ENCODE results near the gene JAK3.
"Not testable (repeated sequence)": the region's sequence is repeated elsewhere in the genome, so short reads cannot be mapped to it uniquely, and the experiment has no call there.

JAK3 gene

GRCh38 chr19:17780781-17781180, 67.0 kb downstream of the JAK3 start:
- H3K27ac ChIP-seq: no peak overlapping the region
- no peak overlapping the region for H3K4me3 ChIP-seq
- H3K9me3 ChIP-seq (ENCODE audit: low read depth, low read length): no peaks in the 10 kb centered on the region
- no peaks in the 10 kb centered on the region for H3K36me3 ChIP-seq (ENCODE audit: insufficient read depth, low read length)
- no peak for DNase-seq (ENCODE audit: low read depth, low spot score)
- no peak overlapping the region for H3K9ac ChIP-seq (ENCODE audit: insufficient read length)
- no peak for TF ChIP-seq FOXP2 (optimal IDR thresholded peaks at IDR 0.05; ENCODE audit: control extremely low read depth, extremely low read length, insufficient read depth)
- TF ChIP-seq POLR2AphosphoS5 (IDR thresholded peaks at IDR 0.05; ENCODE audit: borderline replicate concordance, low read depth, low read length): no peak
- TF ChIP-seq EZH2 (IDR thresholded peaks at IDR 0.05): no peak

DNA sequence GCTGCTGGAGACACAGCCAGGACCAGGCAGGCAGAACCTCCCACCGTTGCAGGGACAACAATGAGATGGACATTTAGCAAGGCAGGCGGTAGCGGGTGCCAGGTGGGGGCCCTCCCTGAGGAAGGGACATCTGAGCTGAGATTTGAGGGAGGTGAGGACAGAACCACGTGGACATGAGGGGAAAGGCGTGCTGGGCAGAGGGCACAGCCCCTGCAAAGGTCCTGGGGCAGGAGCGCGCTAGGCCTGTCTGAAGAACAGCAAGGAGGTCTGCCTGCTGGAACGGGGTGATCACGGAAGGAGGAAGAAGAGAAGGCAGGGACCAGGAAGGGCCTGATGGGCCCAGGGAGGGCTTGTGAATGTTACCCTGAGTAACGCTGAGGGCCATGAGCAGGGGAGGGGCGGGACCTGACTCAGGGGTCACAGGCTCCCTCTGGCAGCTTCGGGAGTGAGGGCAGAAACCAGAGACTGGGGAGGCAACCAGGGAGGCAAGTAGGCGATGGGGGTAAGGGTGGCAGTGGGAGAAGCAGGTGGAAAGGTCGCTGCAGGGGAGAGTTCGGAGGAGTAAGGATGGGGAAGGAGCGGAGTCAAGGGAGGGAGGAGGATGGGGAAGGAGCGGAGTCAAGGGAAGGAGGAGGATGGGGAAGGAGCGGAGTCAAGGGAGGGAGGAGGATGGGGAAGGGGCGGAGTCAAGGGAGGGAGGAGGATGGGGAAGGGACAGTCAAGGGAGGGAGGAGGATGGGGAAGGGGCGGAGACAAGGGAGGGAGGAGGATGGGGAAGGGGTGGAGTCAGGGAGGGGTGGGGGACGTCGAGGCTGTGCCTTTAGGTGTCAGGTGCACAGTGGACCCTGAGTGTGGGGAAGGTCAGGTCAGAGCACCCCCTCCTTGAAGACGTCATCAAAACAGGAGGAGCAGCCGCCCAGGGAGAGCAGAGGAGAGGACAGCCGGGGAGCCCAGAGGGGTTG, 68.5 kb downstream of the JAK3 start:
- TF ChIP-seq EZH2 (IDR thresholded peaks at IDR 0.05) (no peak), FOXP2 (optimal IDR thresholded peaks at IDR 0.05; ENCODE audit: control extremely low read depth, extremely low read length, insufficient read depth) (no peak), POLR2AphosphoS5 (IDR thresholded peaks at IDR 0.05; ENCODE audit: borderline replicate concordance, low read depth, low read length) (no peak)
- DNase-seq (ENCODE audit: low read depth, low spot score): no peak
- no peaks in the 10 kb centered on the region for H3K9me3 ChIP-seq (ENCODE audit: low read depth, low read length)
- no peak overlapping the region for H3K27ac ChIP-seq
- H3K9ac ChIP-seq (ENCODE audit: insufficient read length): no peak overlapping the region
- H3K36me3 ChIP-seq (ENCODE audit: insufficient read depth, low read length): no peaks in the 10 kb centered on the region
- peak overlapping the region; percentile 15; the same call in 1 of the 2 replicates for H3K4me3 ChIP-seq

GRCh38 chr19:17778251-17778967, 69.4 kb downstream of the JAK3 start:
- H3K9ac ChIP-seq (ENCODE audit: insufficient read length): no peak overlapping the region
- no peak for TF ChIP-seq FOXP2 (optimal IDR thresholded peaks at IDR 0.05; ENCODE audit: control extremely low read depth, extremely low read length, insufficient read depth)
- TF ChIP-seq POLR2AphosphoS5 (IDR thresholded peaks at IDR 0.05; ENCODE audit: borderline replicate concordance, low read depth, low read length): no peak
- no peak for TF ChIP-seq EZH2 (IDR thresholded peaks at IDR 0.05)
- no peak overlapping the region for H3K27ac ChIP-seq
- DNase-seq (ENCODE audit: low read depth, low spot score): no peak
- no peak overlapping the region for H3K4me3 ChIP-seq
- no peaks in the 10 kb centered on the region for H3K36me3 ChIP-seq (ENCODE audit: insufficient read depth, low read length)
- H3K9me3 ChIP-seq (ENCODE audit: low read depth, low read length): no peaks in the 10 kb centered on the region

DNA sequence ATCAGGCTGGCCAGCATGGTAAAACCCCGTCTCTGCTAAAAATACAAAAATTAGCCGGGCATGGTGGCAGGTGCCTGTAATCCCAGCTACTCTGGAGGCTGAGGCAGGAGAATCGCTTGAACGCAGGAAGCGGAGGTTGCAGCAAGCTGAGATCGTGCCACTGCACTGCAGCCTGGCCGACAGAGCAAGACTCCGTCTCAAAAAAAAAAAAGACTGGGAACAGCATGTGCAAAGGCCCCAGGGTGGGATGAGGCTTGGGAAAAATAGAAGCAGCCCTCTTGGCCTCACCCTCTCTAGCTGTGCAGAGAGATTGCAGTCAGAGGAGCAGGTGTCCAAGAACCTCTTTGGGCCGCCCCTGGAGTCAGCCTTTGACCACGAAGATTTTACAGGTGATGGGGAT, 69.9 kb downstream of the JAK3 start:
- not testable (repeated sequence) for H3K4me3 ChIP-seq; H3K9ac ChIP-seq (ENCODE audit: insufficient read length); H3K27ac ChIP-seq; H3K36me3 ChIP-seq (ENCODE audit: insufficient read depth, low read length); DNase-seq (ENCODE audit: low read depth, low spot score); H3K9me3 ChIP-seq (ENCODE audit: low read depth, low read length)

- no peak overlapping the region for H3K27ac ChIP-seq
- H3K9ac ChIP-seq (ENCODE audit: insufficient read length): no peak overlapping the region
- H3K9me3 ChIP-seq (ENCODE audit: low read depth, low read length): no peaks in the 10 kb centered on the region
- H3K36me3 ChIP-seq (ENCODE audit: insufficient read depth, low read length): no peaks in the 10 kb centered on the region
- H3K4me3 ChIP-seq: no peak overlapping the region
- no peak for TF ChIP-seq POLR2AphosphoS5 (IDR thresholded peaks at IDR 0.05; ENCODE audit: borderline replicate concordance, low read depth, low read length)
- no peak for TF ChIP-seq EZH2 (IDR thresholded peaks at IDR 0.05)
- TF ChIP-seq FOXP2 (optimal IDR thresholded peaks at IDR 0.05; ENCODE audit: control extremely low read depth, extremely low read length, insufficient read depth): no peak
- DNase-seq (ENCODE audit: low read depth, low spot score): no peak
Measured at GRCh38 chr19:17775991-17776803, 71.6 kb downstream of the JAK3 start.

- Histone ChIP-seq H3K4me3 (no peak overlapping the region), H3K9me3 (ENCODE audit: low read depth, low read length) (no peaks in the 10 kb centered on the region), H3K27ac (no peak overlapping the region), H3K9ac (ENCODE audit: insufficient read length) (no peak overlapping the region), H3K36me3 (ENCODE audit: insufficient read depth, low read length) (no peaks in the 10 kb centered on the region)
- TF ChIP-seq EZH2 (IDR thresholded peaks at IDR 0.05) (no peak), POLR2AphosphoS5 (IDR thresholded peaks at IDR 0.05; ENCODE audit: borderline replicate concordance, low read depth, low read length) (no peak), FOXP2 (optimal IDR thresholded peaks at IDR 0.05; ENCODE audit: control extremely low read depth, extremely low read length, insufficient read depth) (no peak)
- no peak for DNase-seq (ENCODE audit: low read depth, low spot score)
Measured at GRCh38 chr19:17775245-17775927, 72.4 kb downstream of the JAK3 start.

Data from SK-N-MC (cell line).